Cardiac fibroblast (primary cell): ENCODE measurements around the gene FAHD1.

Experiments used
- DNase-seq, 2 donors: peaks; one replicate each; pipeline versions ENCODE4 v3.0.0 to v3.0.0-alpha.2; 2010; ENCODE audit warnings: low read depth in 2 of 2
- H3K4me3 ChIP-seq, 2 donors: replicated peaks in 1 of 2; 1 replicate in 1 of 2; 2 replicates in 1 of 2; pipeline ENCODE4 v1.5.1; 2011; ENCODE audit warnings: low read depth in 2 of 2, low read length in 2 of 2, mild to moderate bottlenecking in 2 of 2, moderate library complexity in 1 of 2
- CTCF ChIP-seq: IDR thresholded peaks from one replicate; pipeline ENCODE4 v1.5.1; 2011; ENCODE audit warnings: low read depth, mild to moderate bottlenecking, low read length, inconsistent platforms

Gene FAHD1

GRCh38 chr16:1817716-1818115, 9.3 kb upstream of the FAHD1 start:
- DNase-seq, result no peak
- no peak overlapping the region for H3K4me3 ChIP-seq
- no peak for TF ChIP-seq CTCF

GRCh38 chr16:1818204-1818872, 8.7 kb upstream of the FAHD1 start:
- no peak overlapping the region for H3K4me3 ChIP-seq
- TF ChIP-seq CTCF, result no peak
- no peak for DNase-seq

GRCh38 chr16:1818873-1819525, 8.0 kb upstream of the FAHD1 start:
- DNase-seq, result no peak
- H3K4me3 ChIP-seq, result no peak overlapping the region
- TF ChIP-seq CTCF, result no peak

GRCh38 chr16:1819611-1820010, 7.4 kb upstream of the FAHD1 start:
- no peak for TF ChIP-seq CTCF
- H3K4me3 ChIP-seq, result no peak overlapping the region

GRCh38 chr16:1820096-1820945, 6.7 kb upstream of the FAHD1 start:
- TF ChIP-seq CTCF, result no peak
- no peak for DNase-seq

More at GRCh38 chr16:1819611-1820010, 7.4 kb upstream of the FAHD1 start:
- no peak for DNase-seq

GRCh38 chr16:1820946-1821290, 6.1 kb upstream of the FAHD1 start:
- TF ChIP-seq CTCF, result no peak
- no peak overlapping the region for H3K4me3 ChIP-seq
- DNase-seq, result no peak

More at GRCh38 chr16:1820096-1820945, 6.7 kb upstream of the FAHD1 start:
- H3K4me3 ChIP-seq, result no peak overlapping the region
